ENCODE data around the gene RPP38. TPM values are rescaled to one million over a fixed set of nuclear protein-coding genes. Genes with fewer than 3 reads are reported as not detected.

RPP38 gene
- total RNA-seq, 2 experiments from 2014 or later, result 27.8 to 28.5 TPM

GRCh38 chr10:15088428-15089261, 8.5 kb upstream of the RPP38 start, which contains the start of gene ACBD7:
ACBD7 (minus strand) TSS chr10:15088776; CDS start chr10:15088728, 48 bp downstream.
- Mint-ChIP-seq H3K4me1 (peaks cover 2% of the 10 kb centered on the region), H3K4me3 (peak within 1 kb of the TSS; percentile 73), H3K27me3 (no peaks in the 10 kb centered on the region), H3K9me3 (no peaks in the 10 kb centered on the region), H3K27ac (no peak within 1 kb of the TSS), H3K36me3 (no peaks in the 10 kb centered on the region)
- DNase-seq, result peak; percentile 90

- no peaks in the 10 kb centered on the region for H3K9me3 Mint-ChIP-seq
Measured at GRCh38 chr10:15091418-15091817, 5.7 kb upstream of the RPP38 start.

DNA sequence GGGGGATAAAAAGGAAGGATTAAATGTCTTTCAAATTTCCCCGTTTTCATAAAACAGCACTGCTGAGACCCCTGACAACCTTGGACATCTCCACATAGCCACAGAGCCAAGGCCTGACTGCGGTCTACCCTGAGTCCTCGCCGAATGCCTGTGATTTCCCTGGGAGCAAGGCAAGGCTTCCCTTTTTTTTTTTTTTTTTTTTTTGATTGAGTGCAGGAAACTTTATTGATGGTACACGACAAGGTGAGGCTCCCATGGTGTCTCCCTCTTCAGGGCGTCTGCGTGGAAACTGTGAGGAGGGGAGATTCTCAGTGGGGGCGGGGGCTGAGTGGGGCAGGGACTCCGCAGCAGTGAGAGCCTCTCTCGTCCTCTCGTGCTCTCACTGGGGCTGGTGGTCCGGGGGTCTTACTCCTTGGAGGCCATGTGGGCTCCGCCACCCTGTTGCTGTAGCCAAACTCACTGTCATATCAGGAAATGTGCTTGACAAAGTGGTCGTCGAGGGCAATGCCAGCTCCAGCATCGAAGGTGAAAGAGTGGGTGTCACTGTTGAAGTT, 4.2 kb upstream of the RPP38 start:
- H3K4me3 Mint-ChIP-seq, result no peak overlapping the region
- no peaks in the 10 kb centered on the region for H3K9me3 Mint-ChIP-seq
- no peaks in the 10 kb centered on the region for H3K27me3 Mint-ChIP-seq
- no peak for DNase-seq
- H3K36me3 Mint-ChIP-seq, result peaks cover 5% of the 10 kb centered on the region
- peaks cover 7% of the 10 kb centered on the region for H3K4me1 Mint-ChIP-seq
- no peak overlapping the region for H3K27ac Mint-ChIP-seq

More at GRCh38 chr10:15091418-15091817, 5.7 kb upstream of the RPP38 start:
- Mint-ChIP-seq H3K4me3 (no peak overlapping the region), H3K27ac (no peak overlapping the region), H3K36me3 (no peaks in the 10 kb centered on the region), H3K4me1 (peaks cover 3% of the 10 kb centered on the region), H3K27me3 (no peaks in the 10 kb centered on the region)
- no peak for DNase-seq

DNA sequence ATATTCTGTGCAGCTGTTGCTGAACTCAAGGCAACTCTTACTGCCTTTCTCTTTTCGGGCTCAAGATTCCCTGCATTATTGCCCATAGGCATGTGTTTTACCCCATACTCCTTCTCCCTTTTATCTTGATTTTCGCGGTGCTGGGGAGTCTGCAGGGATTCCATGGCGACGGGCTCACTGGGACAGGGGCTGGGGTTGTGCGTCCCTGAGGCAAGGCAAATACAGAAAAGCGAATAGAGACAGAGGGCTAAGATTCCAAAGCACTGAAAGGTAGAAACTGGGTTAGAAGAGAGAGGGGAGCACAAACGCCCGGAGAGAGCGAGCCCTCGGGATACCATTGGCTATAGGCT, 519 bp upstream of the RPP38 start:
- no peaks in the 10 kb centered on the region for H3K9me3 Mint-ChIP-seq
- H3K27me3 Mint-ChIP-seq, result no peaks in the 10 kb centered on the region
- peak overlapping the region; percentile 98 for H3K27ac Mint-ChIP-seq
- H3K36me3 Mint-ChIP-seq, result peaks cover 13% of the 10 kb centered on the region
- H3K4me3 Mint-ChIP-seq, result peak overlapping the region; percentile 100
- no peak for DNase-seq
- H3K4me1 Mint-ChIP-seq, result peaks cover 29% of the 10 kb centered on the region

- H3K4me3 Mint-ChIP-seq, result peak overlapping the region; percentile 26
- no peaks in the 10 kb centered on the region for H3K9me3 Mint-ChIP-seq
- peaks cover 22% of the 10 kb centered on the region for H3K36me3 Mint-ChIP-seq
- H3K27me3 Mint-ChIP-seq, result no peaks in the 10 kb centered on the region
- peak overlapping the region; percentile 51 for H3K27ac Mint-ChIP-seq
- H3K4me1 Mint-ChIP-seq, result peaks cover 32% of the 10 kb centered on the region
- no peak for DNase-seq
Measured at GRCh38 chr10:15099886-15100285, 2.7 kb downstream of the RPP38 start.

- Mint-ChIP-seq H3K27me3 (no peaks in the 10 kb centered on the region), H3K4me3 (no peak overlapping the region), H3K9me3 (no peaks in the 10 kb centered on the region), H3K27ac (peak overlapping the region; percentile 21), H3K4me1 (peaks cover 30% of the 10 kb centered on the region), H3K36me3 (peaks cover 16% of the 10 kb centered on the region)
- no peak for DNase-seq
Measured at GRCh38 chr10:15103513-15103912, 6.4 kb downstream of the RPP38 start.

DNA sequence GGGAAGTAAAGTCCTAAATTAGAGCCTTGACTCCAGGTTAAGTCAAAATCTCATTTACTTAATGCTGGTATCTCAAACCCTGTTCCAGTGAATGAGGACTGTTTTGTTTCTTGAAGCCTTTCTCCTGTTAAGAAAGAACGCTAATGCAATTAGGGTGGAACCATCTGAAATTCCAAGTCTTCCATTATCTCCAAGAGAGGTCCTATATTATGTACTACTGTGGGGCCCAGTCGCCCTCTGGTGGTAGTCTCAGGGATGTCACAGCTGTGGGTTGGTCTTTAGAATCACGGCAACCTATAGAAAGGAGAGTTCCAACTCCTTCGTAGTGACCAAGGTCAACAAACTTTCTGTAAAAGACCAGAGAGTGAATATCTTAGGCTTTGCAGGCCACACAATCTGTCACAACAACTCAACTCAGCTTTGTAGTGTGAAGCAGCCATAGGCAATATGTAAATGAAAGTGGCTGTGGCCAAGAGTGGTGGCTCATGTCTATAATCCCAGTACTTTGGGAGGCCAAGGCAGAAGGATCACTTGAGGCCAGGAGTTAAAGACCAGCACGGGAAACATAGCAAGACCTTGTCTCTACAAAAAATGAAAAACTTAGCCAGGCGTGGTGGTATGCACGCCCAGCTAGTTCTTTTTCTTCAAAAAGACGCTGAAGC, 9.3 kb downstream of the RPP38 start:
- H3K4me3 Mint-ChIP-seq, result peak overlapping the region; percentile 2
- peak; percentile 61 for DNase-seq
- H3K9me3 Mint-ChIP-seq, result no peaks in the 10 kb centered on the region
- H3K27me3 Mint-ChIP-seq, result no peaks in the 10 kb centered on the region
- peaks cover 9% of the 10 kb centered on the region for H3K4me1 Mint-ChIP-seq
- peak overlapping the region; percentile 25 for H3K27ac Mint-ChIP-seq
- H3K36me3 Mint-ChIP-seq, result peaks cover 13% of the 10 kb centered on the region

- Mint-ChIP-seq H3K4me1 (peaks cover 5% of the 10 kb centered on the region), H3K27me3 (no peaks in the 10 kb centered on the region), H3K9me3 (no peaks in the 10 kb centered on the region), H3K36me3 (peaks cover 14% of the 10 kb centered on the region), H3K4me3 (no peak overlapping the region), H3K27ac (no peak overlapping the region)
- no peak for DNase-seq
Measured at GRCh38 chr10:15112657-15113056, 15.5 kb downstream of the RPP38 start.

GRCh38 chr10:15113766-15114165, 16.6 kb downstream of the RPP38 start:
- Mint-ChIP-seq H3K36me3 (peaks cover 14% of the 10 kb centered on the region), H3K27me3 (no peaks in the 10 kb centered on the region), H3K9me3 (no peaks in the 10 kb centered on the region), H3K4me3 (no peak overlapping the region), H3K4me1 (peaks cover 5% of the 10 kb centered on the region), H3K27ac (no peak overlapping the region)
- no peak for DNase-seq

GRCh38 chr10:15116225-15116624, 19.1 kb downstream of the RPP38 start:
- no peaks in the 10 kb centered on the region for H3K27me3 Mint-ChIP-seq
- H3K36me3 Mint-ChIP-seq, result peaks cover 22% of the 10 kb centered on the region
- H3K4me1 Mint-ChIP-seq, result peaks cover 5% of the 10 kb centered on the region
- no peak overlapping the region for H3K4me3 Mint-ChIP-seq
- H3K27ac Mint-ChIP-seq, result no peak overlapping the region
- DNase-seq, result no peak
- no peaks in the 10 kb centered on the region for H3K9me3 Mint-ChIP-seq

DNA sequence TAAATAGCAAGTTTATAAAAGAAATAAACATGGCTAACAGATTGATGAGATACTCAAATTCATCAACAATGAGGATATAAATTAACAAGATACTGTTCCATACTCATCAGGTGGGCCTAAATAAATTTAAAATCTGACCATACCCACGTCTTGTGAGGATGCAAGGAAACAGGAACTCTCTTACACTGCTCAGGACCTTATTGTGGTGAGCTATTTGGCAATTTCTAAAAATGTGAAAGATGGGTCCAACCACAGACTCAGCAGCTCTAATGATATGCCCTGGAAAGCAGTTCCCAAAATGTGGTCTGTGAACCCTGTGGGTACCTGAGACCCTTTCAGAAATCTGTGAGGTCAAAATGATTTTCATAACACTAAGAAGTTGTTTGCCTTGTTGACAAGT, 21.5 kb downstream of the RPP38 start:
- DNase-seq, result no peak
- no peaks in the 10 kb centered on the region for H3K27me3 Mint-ChIP-seq
- H3K9me3 Mint-ChIP-seq, result no peaks in the 10 kb centered on the region
- H3K27ac Mint-ChIP-seq, result no peak overlapping the region
- peaks cover 21% of the 10 kb centered on the region for H3K36me3 Mint-ChIP-seq
- H3K4me3 Mint-ChIP-seq, result no peak overlapping the region
- H3K4me1 Mint-ChIP-seq, result peaks cover 14% of the 10 kb centered on the region

DNA sequence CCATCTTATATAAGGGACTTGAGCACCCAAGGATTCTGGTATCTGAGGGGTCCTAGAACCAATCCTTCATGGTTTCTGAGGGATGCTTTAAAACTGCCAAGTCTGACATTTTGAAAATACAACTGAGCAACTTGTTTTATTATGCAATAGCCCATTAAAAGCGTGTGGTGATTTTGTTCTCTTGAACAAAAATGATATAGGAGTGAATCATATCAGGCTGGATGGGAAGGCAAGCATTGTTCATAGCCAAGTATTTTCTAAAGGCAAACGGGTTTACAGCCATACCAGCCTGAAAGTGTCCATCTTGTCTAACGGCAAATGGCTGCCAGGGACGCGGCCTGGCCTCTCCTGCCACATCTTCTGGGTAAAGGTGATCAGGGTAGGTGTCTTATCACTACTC, 23.4 kb downstream of the RPP38 start:
- Mint-ChIP-seq H3K27me3 (no peaks in the 10 kb centered on the region), H3K4me3 (no peak overlapping the region), H3K4me1 (peaks cover 22% of the 10 kb centered on the region), H3K9me3 (no peaks in the 10 kb centered on the region), H3K36me3 (peaks cover 26% of the 10 kb centered on the region), H3K27ac (no peak overlapping the region)
- DNase-seq, result no peak

DNA sequence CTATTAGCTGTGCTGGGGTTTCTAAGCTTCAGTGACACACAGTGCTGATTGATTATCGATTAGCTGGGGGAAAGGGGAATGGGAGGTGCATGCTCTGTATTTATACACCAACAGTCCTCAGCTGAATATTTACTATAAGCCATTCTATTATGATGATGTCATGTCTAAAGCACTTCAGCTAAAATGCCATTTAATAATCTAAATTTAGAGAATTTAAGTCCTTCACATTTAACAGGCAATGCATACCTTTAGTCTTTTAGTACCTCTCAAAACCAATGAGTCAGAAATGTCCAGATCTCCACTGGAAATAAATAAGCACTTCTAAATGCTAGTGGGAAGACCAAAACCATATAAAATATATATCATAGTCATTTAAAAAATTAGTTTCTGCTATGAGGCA, 24.6 kb downstream of the RPP38 start:
- H3K4me1 Mint-ChIP-seq, result peaks cover 19% of the 10 kb centered on the region
- no peak overlapping the region for H3K4me3 Mint-ChIP-seq
- DNase-seq, result no peak
- no peaks in the 10 kb centered on the region for H3K27me3 Mint-ChIP-seq
- H3K9me3 Mint-ChIP-seq, result no peaks in the 10 kb centered on the region
- H3K36me3 Mint-ChIP-seq, result peaks cover 36% of the 10 kb centered on the region
- peak overlapping the region; percentile 45 for H3K27ac Mint-ChIP-seq

DNA sequence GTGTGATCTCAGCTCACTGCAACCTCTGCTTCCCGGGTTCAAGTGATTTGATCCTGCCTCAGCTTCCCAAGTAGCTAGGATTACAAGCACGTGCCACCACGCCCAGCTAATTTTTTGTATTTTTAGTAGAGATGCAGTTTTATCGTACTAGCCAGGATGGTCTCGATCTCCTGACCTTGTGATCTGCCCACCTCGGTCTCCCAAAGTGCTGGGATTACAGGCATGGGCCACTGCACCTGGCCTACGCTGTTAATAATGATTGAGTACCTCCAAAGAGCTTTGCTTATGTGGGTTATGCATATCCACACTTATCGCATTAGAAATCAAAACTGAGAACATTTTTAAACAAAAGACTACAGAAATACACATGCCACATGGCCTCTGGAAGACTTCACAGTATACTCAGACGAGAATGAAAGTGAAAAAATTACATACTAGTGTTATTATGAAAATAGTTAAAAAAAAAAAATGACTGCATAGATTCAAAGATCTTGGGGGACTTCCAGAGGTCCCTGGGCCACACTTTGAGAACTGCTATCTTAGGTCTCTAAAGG, 25.4 kb downstream of the RPP38 start:
- H3K27ac Mint-ChIP-seq, result peak overlapping the region; percentile 83
- DNase-seq, result no peak
- peaks cover 19% of the 10 kb centered on the region for H3K4me1 Mint-ChIP-seq
- H3K27me3 Mint-ChIP-seq, result no peaks in the 10 kb centered on the region
- no peaks in the 10 kb centered on the region for H3K9me3 Mint-ChIP-seq
- H3K4me3 Mint-ChIP-seq, result peak overlapping the region; percentile 32
- H3K36me3 Mint-ChIP-seq, result peaks cover 37% of the 10 kb centered on the region

DNA sequence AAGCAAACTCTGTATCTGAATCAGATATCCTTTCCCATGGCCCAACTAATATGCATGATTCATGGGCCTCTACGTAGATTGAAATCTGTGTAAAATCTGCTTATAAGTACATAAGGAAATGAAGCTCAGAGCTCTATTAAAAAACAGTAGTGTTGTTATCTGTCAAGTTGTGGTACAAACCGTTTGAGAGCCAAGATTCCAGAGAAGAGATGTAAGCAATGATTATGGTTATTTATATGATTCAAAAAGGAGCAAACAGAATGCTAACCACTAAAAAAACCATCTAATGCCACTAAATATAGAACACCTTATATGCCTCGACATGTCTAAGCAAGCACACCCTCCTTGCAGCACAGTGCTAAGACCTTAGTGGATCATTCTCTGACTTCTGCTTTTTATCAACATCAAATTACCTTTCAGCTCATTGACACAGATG, 26.6 kb downstream of the RPP38 start:
- H3K9me3 Mint-ChIP-seq, result no peaks in the 10 kb centered on the region
- peaks cover 19% of the 10 kb centered on the region for H3K4me1 Mint-ChIP-seq
- no peak for DNase-seq
- peak overlapping the region; percentile 62 for H3K27ac Mint-ChIP-seq
- no peaks in the 10 kb centered on the region for H3K27me3 Mint-ChIP-seq
- H3K36me3 Mint-ChIP-seq, result peaks cover 49% of the 10 kb centered on the region
- no peak overlapping the region for H3K4me3 Mint-ChIP-seq
